ENCODE results near the gene HEY2. TPM values are rescaled to one million over a fixed set of nuclear protein-coding genes. Genes with fewer than 3 reads are reported as not detected.

The HEY2 gene
- total and polyA plus RNA-seq, 10 of the 15 experiments (the other 5 are each of a cell fraction or from before 2014, with no cell fraction given) = 0.01 to 0.32 (median 0.08) TPM; not detected in 4

DNA sequence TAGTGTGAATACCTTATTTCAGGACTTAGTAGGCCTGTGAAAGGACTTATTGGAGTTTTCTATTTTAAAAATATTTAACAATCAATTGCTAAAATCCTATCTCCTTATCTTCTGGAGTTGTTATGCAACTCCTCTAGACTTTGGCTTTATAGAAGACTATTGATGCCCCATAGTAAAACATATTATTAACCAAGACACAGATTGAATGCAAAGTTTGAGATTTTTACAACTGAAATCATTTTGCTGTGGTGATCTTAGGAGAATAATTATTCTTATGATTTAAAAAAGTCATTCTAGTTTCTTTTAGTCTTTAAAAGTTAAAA, 4.5 kb downstream of the HEY2 start:
- Histone ChIP-seq H3K4me1 (ENCODE audit: control insufficient read depth, insufficient read depth, low read length) (peaks cover 3% of the 10 kb centered on the region), H3K9ac (ENCODE audit: control insufficient read depth, insufficient read depth, low read length) (no peak overlapping the region), H2AFZ (ENCODE audit: control insufficient read depth, low read depth, low read length) (no peak overlapping the region), H3K4me2 (ENCODE audit: control insufficient read depth, insufficient read depth) (no peak overlapping the region), H3K4me3 (no peak overlapping the region), H3K27ac (ENCODE audit: control insufficient read depth, insufficient read depth) (no peak overlapping the region), H3K27me3 (replicated peaks in 1 of 2; ENCODE audit: control insufficient read depth in 2 of 2, insufficient read depth in 2 of 2, low read length in 1 of 2) (peaks cover 2 to 6% of the 10 kb centered on the region in 2 experiments; a peak in 2 of 4 replicates), H4K20me1 (ENCODE audit: control insufficient read depth, insufficient read depth) (no peaks in the 10 kb centered on the region), H3K36me3 (ENCODE audit: control insufficient read depth in 2 of 2, insufficient read depth in 2 of 2, low read length in 1 of 2) (no peaks in the 10 kb centered on the region), H3K79me2 (ENCODE audit: control insufficient read depth, insufficient read depth, low read length) (no peaks in the 10 kb centered on the region), H3K9me3 (replicated peaks; ENCODE audit: control insufficient read depth, insufficient read depth, low read length) (no peaks in the 10 kb centered on the region)
- no peak for TF ChIP-seq EED (IDR thresholded peaks at IDR 0.05; ENCODE audit: low read depth)
- no peak for TF ChIP-seq IRF4 (IDR thresholded peaks at IDR 0.05; ENCODE audit: low read depth, low read length)
- ATAC-seq (no peak), DNase-seq (ENCODE audit: low read depth, low spot score) (no peak), FAIRE-seq (no peak)
- ChIA-PET POLR2A (no interaction called here), CTCF (interaction anchor here (0.6 to 10.9 kb wide), 35 partner anchors 7 to 562 kb away, joined by 3 to 306 read pairs (median 4); partner anchors contain the start of gene HDDC2), SMC1A (ENCODE audit: uncharacterized antibody, unreplicated experiment) (interaction anchor here (0.7 to 5.5 kb wide), 26 partner anchors 9 to 455 kb away, joined by 3 to 128 read pairs (median 4); partner anchors contain the start of gene HDDC2), RAD21 (ENCODE audit: unreplicated experiment) (interaction anchor here (0.6 to 10.1 kb wide), 15 partner anchors 9 to 561 kb away, joined by 3 to 134 read pairs (median 3); no protein-coding TSS in a partner anchor)
- in situ Hi-C loops (cut with MboI) = loop anchor here (25.0 kb wide), 3 partner anchors 592 to 1358 kb away; partner anchors contain the start of genes RSPO3 and TPD52L1
- intact Hi-C loops (cut with micrococcal nuclease; ENCODE audit: unreplicated experiment) = loop anchor here (1.0 kb wide), 2 partner anchors 242 to 440 kb away; no protein-coding TSS in a partner anchor
- BruUV-seq (replicated peaks) = no TSS peak

DNA sequence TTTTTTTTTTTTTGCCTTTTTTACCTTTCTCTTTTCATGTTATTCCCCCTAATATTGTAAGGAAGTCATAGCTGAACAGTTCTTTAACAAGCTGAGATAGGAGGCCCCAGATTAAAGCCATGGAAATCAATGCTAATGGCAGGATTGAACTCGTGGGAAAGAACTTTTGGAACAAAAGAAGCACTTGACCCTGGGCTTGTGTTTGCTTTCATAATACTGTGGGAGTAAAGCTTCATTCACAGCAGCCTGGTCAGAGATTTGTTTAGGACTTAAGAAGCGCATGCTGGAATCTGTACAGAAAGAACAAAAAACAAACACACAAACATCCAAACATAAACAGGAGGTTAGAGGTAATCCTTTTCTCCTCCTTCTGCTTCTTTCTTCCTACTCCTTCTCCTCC, 5.1 kb downstream of the HEY2 start:
- ChIA-PET SMC1A (ENCODE audit: uncharacterized antibody, unreplicated experiment) (interaction anchor here (0.9 to 5.5 kb wide), 6 partner anchors 9 to 451 kb away, joined by 3 to 128 read pairs (median 7); no protein-coding TSS in a partner anchor), RAD21 (ENCODE audit: unreplicated experiment) (interaction anchor here (0.6 to 10.1 kb wide), 2 partner anchors 442 to 562 kb away, joined by 3 to 134 read pairs; no protein-coding TSS in a partner anchor), POLR2A (interaction anchor here (0.5 kb wide), 1 partner anchor 441 kb away, joined by 7 read pairs; no protein-coding TSS in a partner anchor), CTCF (interaction anchor here (0.6 to 10.9 kb wide), 14 partner anchors 8 to 462 kb away, joined by 3 to 306 read pairs (median 5); partner anchors contain the start of gene HDDC2)
- Histone ChIP-seq H3K79me2 (ENCODE audit: control insufficient read depth, insufficient read depth, low read length) (no peaks in the 10 kb centered on the region), H4K20me1 (ENCODE audit: control insufficient read depth, insufficient read depth) (no peaks in the 10 kb centered on the region), H3K9me3 (replicated peaks; ENCODE audit: control insufficient read depth, insufficient read depth, low read length) (no peaks in the 10 kb centered on the region), H3K27ac (ENCODE audit: control insufficient read depth, insufficient read depth) (no peak overlapping the region), H3K4me3 (no peak overlapping the region), H2AFZ (ENCODE audit: control insufficient read depth, low read depth, low read length) (no peak overlapping the region), H3K36me3 (ENCODE audit: control insufficient read depth in 2 of 2, insufficient read depth in 2 of 2, low read length in 1 of 2) (no peaks in the 10 kb centered on the region), H3K9ac (ENCODE audit: control insufficient read depth, insufficient read depth, low read length) (no peak overlapping the region), H3K27me3 (replicated peaks in 1 of 2; ENCODE audit: control insufficient read depth in 2 of 2, insufficient read depth in 2 of 2, low read length in 1 of 2) (peaks cover 2 to 6% of the 10 kb centered on the region in 2 experiments; a peak in 2 of 4 replicates), H3K4me1 (ENCODE audit: control insufficient read depth, insufficient read depth, low read length) (no peaks in the 10 kb centered on the region; the same call in 1 of the 2 replicates), H3K4me2 (ENCODE audit: control insufficient read depth, insufficient read depth) (no peak overlapping the region)
- TF ChIP-seq BHLHE40 (IDR thresholded peaks at IDR 0.05; ENCODE audit: borderline replicate concordance in 1 of 2, low read depth in 2 of 2, low read length in 1 of 2) (no peak), BCLAF1 (IDR thresholded peaks at IDR 0.05) (no peak), PAX5 (IDR thresholded peaks at IDR 0.05; ENCODE audit: borderline replicate concordance, low read depth, low read length) (no peak), YY1 (IDR thresholded peaks at IDR 0.05; ENCODE audit: low read depth, low read length) (no peak), ASH2L (IDR thresholded peaks at IDR 0.05; ENCODE audit: borderline replicate concordance, low read depth) (no peak)
- in situ Hi-C loops (cut with MboI) (loop anchor here (25.0 kb wide), 3 partner anchors 592 to 1358 kb away; partner anchors contain the start of genes RSPO3 and TPD52L1), intact Hi-C loops (cut with micrococcal nuclease; ENCODE audit: unreplicated experiment) (no loop called here)
- no TSS peak for BruUV-seq (replicated peaks)
- DNase-seq (ENCODE audit: low read depth, low spot score) (no peak), FAIRE-seq (no peak), ATAC-seq (no peak)
- WGBS (ENCODE audit: insufficient coverage, insufficient replicate concordance, low lambda C conversion rate, missing lambda C conversion rate) = 47% methylated on average over 2 of the region's 2 CpGs
